ENCODE results near the gene STX17. TPM values are rescaled to one million over a fixed set of nuclear protein-coding genes. Genes with fewer than 3 reads are reported as not detected.

Gene STX17
- total and polyA plus RNA-seq, 8 donors: 4.0 to 27.9 (median 21.8) TPM

DNA sequence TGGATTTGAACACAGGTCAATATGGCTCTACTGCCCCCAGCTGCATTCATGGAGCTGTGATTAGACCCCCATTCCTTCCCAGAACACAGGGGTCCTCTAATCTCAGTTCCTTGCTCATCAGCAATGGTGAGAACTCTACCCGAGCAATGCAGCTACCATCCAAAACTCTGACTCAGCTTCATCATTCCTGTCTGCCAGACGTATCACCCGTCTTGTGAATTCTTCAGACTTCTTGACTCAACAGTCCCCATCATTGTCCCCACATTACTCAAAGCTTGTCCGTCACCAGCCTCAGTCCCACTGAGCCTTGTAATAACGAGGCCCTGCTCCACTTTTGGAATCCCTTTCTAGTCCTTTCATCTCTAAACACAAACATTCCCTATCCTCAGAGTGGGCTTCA lies 36.3 kb upstream of the STX17 start:
- H3K27ac ChIP-seq: no peak overlapping the region
- H3K36me3 ChIP-seq: no peaks in the 10 kb centered on the region
- H3K9me3 ChIP-seq: no peaks in the 10 kb centered on the region
- no peaks in the 10 kb centered on the region for H3K27me3 ChIP-seq
- WGBS, 2 donors: 87 to 88% methylated on average over 5 of the region's 5 CpGs
- DNase-seq: no peak
- FAIRE-seq: no peak
- no peak for ATAC-seq
- TF ChIP-seq, protein P1, sequence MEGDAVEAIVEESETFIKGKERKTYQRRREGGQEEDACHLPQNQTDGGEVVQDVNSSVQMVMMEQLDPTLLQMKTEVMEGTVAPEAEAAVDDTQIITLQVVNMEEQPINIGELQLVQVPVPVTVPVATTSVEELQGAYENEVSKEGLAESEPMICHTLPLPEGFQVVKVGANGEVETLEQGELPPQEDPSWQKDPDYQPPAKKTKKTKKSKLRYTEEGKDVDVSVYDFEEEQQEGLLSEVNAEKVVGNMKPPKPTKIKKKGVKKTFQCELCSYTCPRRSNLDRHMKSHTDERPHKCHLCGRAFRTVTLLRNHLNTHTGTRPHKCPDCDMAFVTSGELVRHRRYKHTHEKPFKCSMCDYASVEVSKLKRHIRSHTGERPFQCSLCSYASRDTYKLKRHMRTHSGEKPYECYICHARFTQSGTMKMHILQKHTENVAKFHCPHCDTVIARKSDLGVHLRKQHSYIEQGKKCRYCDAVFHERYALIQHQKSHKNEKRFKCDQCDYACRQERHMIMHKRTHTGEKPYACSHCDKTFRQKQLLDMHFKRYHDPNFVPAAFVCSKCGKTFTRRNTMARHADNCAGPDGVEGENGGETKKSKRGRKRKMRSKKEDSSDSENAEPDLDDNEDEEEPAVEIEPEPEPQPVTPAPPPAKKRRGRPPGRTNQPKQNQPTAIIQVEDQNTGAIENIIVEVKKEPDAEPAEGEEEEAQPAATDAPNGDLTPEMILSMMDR (IDR thresholded peaks at IDR 0.05): no peak
- H3K4me1 ChIP-seq: no peaks in the 10 kb centered on the region
- no peak overlapping the region for H3K4me3 ChIP-seq
- intact Hi-C loops (cut with DNase I): no loop called here

DNA sequence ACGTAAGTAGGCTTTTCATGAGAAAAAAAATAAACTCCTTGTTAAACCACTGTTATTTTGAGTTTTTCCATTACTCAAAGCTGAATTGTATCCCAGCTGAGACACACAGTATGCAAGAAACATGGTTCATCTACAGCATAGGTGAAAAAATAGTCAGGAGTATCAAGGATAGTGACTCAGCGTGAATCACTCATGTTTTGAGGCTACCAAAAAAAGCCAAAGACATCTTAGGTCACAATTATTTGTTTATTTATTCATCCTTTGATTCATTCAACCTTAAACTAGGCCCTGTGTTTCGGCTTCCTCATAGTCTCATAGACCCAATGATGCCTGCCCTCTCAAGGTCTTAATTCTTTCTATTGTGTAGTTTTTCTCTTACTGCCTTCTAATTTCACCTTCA lies 32.9 kb upstream of the STX17 start:
- no peaks in the 10 kb centered on the region for H3K27me3 ChIP-seq
- ATAC-seq (no peak), FAIRE-seq (no peak), DNase-seq (no peak)
- 93 to 94% methylated on average over 3 of the region's 3 CpGs for WGBS, 2 donors
- no peaks in the 10 kb centered on the region for H3K36me3 ChIP-seq
- H3K9me3 ChIP-seq: no peaks in the 10 kb centered on the region
- H3K27ac ChIP-seq: no peak overlapping the region
- TF ChIP-seq, protein P1 (IDR thresholded peaks at IDR 0.05): no peak
- intact Hi-C loops (cut with DNase I): no loop called here
- H3K4me1 ChIP-seq: no peaks in the 10 kb centered on the region
- no peak overlapping the region for H3K4me3 ChIP-seq

DNA sequence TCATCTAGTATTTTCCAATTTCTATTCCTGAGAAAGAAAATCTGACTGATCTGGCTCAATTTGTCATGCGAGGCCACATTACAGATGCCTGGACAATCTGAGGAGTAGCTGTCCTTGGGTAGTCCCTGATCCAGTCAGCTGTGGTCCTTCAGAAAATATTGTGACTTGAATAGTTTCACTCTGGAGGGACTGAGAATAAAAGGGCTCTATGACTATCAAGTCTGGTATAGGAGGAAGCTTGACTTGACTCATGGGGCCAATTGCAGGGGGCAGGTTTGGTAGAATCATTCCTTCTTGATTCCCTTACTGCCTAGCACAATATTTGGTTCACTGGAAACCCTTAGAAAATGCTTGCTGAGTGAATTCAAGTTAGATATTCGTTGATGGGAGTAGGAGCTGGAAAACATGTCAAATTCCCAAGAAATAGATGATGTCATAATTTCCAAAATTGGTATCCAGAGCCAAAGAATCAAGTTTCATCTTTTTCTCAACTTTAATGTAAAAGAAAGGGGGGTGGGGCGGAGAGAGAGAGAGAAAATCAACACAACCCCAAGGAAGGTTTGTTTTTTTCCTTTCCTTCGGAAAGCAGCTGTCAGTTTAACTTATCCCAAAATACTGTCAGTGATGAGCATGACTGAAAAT lies 32.4 kb upstream of the STX17 start:
- no peak for DNase-seq
- TF ChIP-seq, protein P1 (IDR thresholded peaks at IDR 0.05): no peak
- no peak overlapping the region for H3K27ac ChIP-seq
- no peaks in the 10 kb centered on the region for H3K36me3 ChIP-seq
- no peaks in the 10 kb centered on the region for H3K27me3 ChIP-seq
- no peak overlapping the region for H3K4me3 ChIP-seq
- intact Hi-C loops (cut with DNase I): no loop called here
- WGBS, 2 donors: 94% methylated on average over 4 of the region's 4 CpGs
- ATAC-seq: no peak
- H3K9me3 ChIP-seq: no peaks in the 10 kb centered on the region
- no peaks in the 10 kb centered on the region for H3K4me1 ChIP-seq
- no peak for FAIRE-seq

DNA sequence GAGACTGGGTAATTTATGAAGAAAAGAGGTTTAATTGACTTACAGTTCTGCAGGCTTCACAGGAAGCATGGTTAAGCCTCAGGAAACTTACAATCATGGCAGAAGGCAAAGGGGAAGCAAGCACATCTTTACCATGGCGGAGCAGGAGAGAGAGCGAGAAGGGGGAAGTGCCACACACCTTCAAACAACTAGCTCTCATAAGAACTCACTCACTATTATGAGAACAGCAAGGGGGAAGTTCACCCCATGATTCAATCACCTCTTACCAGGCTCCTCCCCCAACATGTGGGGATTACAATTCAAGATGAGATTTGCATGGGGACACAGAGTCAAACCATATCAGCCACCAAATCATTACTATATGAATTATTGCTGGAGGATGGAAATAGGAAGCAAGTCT lies 30.3 kb upstream of the STX17 start:
- ATAC-seq (no peak), DNase-seq (no peak)
- intact Hi-C loops (cut with DNase I): no loop called here

DNA sequence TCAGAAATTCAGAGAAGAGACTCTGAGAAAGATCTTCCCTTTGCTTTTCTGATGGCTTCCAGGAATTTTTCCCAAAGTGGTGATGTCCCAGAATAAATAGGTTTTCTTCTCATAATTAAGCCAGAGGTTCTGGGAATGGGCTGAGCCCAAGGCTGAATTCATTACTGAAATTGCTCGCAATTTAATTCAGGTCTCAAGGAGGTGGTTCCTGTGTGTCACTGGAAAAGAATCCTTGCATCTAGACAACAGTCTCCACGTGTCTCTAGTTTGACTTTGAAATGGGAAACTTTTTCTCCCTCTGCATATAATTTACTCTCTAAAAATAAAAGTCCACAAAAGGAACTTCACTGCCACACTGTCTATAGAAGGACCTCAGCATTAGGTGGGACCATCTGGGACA lies 27.8 kb upstream of the STX17 start:
- Histone ChIP-seq H3K27me3 (no peaks in the 10 kb centered on the region), H3K36me3 (no peaks in the 10 kb centered on the region), H3K4me1 (no peaks in the 10 kb centered on the region), H3K4me3 (no peak overlapping the region), H3K9me3 (no peaks in the 10 kb centered on the region), H3K27ac (no peak overlapping the region)
- FAIRE-seq (no peak), ATAC-seq (no peak), DNase-seq (no peak)
- TF ChIP-seq, protein P1 (IDR thresholded peaks at IDR 0.05): no peak
- WGBS, 2 donors: 80 to 81% methylated on average over 2 of the region's 2 CpGs
- intact Hi-C loops (cut with DNase I): no loop called here

More for the DNA sequence above, 30.3 kb upstream of the STX17 start:
- H3K4me3 ChIP-seq: no peak overlapping the region
- H3K36me3 ChIP-seq: no peaks in the 10 kb centered on the region
- WGBS, 2 donors: 98 to 100% methylated on average over 2 of the region's 2 CpGs
- no peak overlapping the region for H3K27ac ChIP-seq
- TF ChIP-seq, protein P1 (IDR thresholded peaks at IDR 0.05): no peak
- H3K9me3 ChIP-seq: no peaks in the 10 kb centered on the region
- FAIRE-seq: no peak
- no peaks in the 10 kb centered on the region for H3K4me1 ChIP-seq
- no peaks in the 10 kb centered on the region for H3K27me3 ChIP-seq

All from pancreas (tissue), 10 donors.